HepG2 (cell line): Measurements from ENCODE around the gene NOCT. TPM values are rescaled to one million over a fixed set of nuclear protein-coding genes. Genes with fewer than 3 reads are reported as not detected.

Source experiments
- AGO1 ChIP-seq: fragments of 200-400 bp; formaldehyde crosslinking; IDR thresholded peaks from 2 replicates; pipeline ENCODE4 v1.6.1; 2017; ENCODE audit warnings: mild to moderate bottlenecking, low read depth, low read length, moderate library complexity; ENCODE audit not compliant: poor library complexity, severe bottlenecking
- HOXA7 ChIP-seq: sonication (generic); formaldehyde crosslinking; IDR thresholded peaks from 2 replicates; pipeline ENCODE4 v1.8.1; 2022; ENCODE audit warnings: mild to moderate bottlenecking, missing genetic modification reagents, moderate library complexity
- IKZF5 ChIP-seq: IDR thresholded peaks from 2 replicates; pipeline ENCODE4 v1.6.1; 2018; ENCODE audit warnings: missing genetic modification reagents, mild to moderate bottlenecking, missing compliant biosample characterization
- KAT2B ChIP-seq: fragments of 150-350 bp; IDR thresholded peaks from 2 replicates; pipeline ENCODE4 v1.6.1; 2014; ENCODE audit warnings: low read depth, low read length, borderline replicate concordance
- MAF1 ChIP-seq: sonication (generic); formaldehyde crosslinking; IDR thresholded peaks from 2 replicates; pipeline ENCODE4 v1.5.0; 2020; ENCODE audit warnings: missing genetic modification reagents, borderline replicate concordance
- SAFB2 ChIP-seq: sonication (generic); formaldehyde crosslinking; IDR thresholded peaks from 2 replicates; pipeline ENCODE4 v1.5.1; 2020; ENCODE audit warnings: missing genetic modification reagents, low read depth, mild to moderate bottlenecking, borderline replicate concordance
- SP140L ChIP-seq: sonication (generic); formaldehyde crosslinking; IDR thresholded peaks from 2 replicates; pipeline ENCODE4 v1.4.0; 2020; ENCODE audit warnings: missing genetic modification reagents, borderline replicate concordance
- SUZ12 ChIP-seq: fragments of 150-350 bp; IDR thresholded peaks from 2 replicates; pipeline ENCODE4 v1.6.1; 2014; ENCODE audit warnings: low read depth, low read length
- TAF1 ChIP-seq: sonication (generic); formaldehyde crosslinking; IDR thresholded peaks from 2 replicates; pipeline ENCODE4 v1.4.0; 2020; ENCODE audit warnings: missing genetic modification reagents
- ZFP41 ChIP-seq: sonication (generic); formaldehyde crosslinking; IDR thresholded peaks from 2 replicates; pipeline ENCODE4 v1.4.0; 2020; ENCODE audit warnings: mild to moderate bottlenecking, missing genetic modification reagents, borderline replicate concordance
- ZNF138 ChIP-seq: sonication (generic); formaldehyde crosslinking; IDR thresholded peaks from 2 replicates; pipeline ENCODE4 v1.5.0; 2020; ENCODE audit warnings: mild to moderate bottlenecking, low read depth, missing genetic modification reagents
- ZNF234 ChIP-seq: sonication (generic); formaldehyde crosslinking; conservative IDR thresholded peaks from 2 replicates; pipeline ENCODE4 v1.5.1; 2020; ENCODE audit warnings: mild to moderate bottlenecking, missing genetic modification reagents
- ZNF280B ChIP-seq: sonication (generic); formaldehyde crosslinking; IDR thresholded peaks from 2 replicates; pipeline ENCODE4 v1.5.0; 2020; ENCODE audit warnings: missing genetic modification reagents, mild to moderate bottlenecking, borderline replicate concordance
- ZNF343 ChIP-seq: sonication (generic); formaldehyde crosslinking; IDR thresholded peaks from 2 replicates; pipeline ENCODE4 v1.4.0; 2020; ENCODE audit warnings: mild to moderate bottlenecking, missing genetic modification reagents
- ZNF773 ChIP-seq: sonication (generic); formaldehyde crosslinking; IDR thresholded peaks from 2 replicates; pipeline ENCODE4 v1.4.0; 2020; ENCODE audit warnings: missing genetic modification reagents, borderline replicate concordance
- polyA plus RNA-seq, 8 experiments: library from polyadenylated mRNA; depleted of rRNA in 3 of 8; stranded (reverse) in 7 of 8; unstranded in 1 of 8; fragments of >200 nt; fragmentation: Illumina TruSeq in 4 of 8; extraction: Trizol in 4 of 8; gene quantifications; 2 replicates each; pipeline versions ENCODE4 v1.2.1 to v1.2.3, GENCODE V29; 2011 to 2016; ENCODE audit warnings: low read depth in 4 of 8, missing spikeins in 1 of 8, mixed read lengths in 1 of 8; ENCODE audit not compliant: insufficient read depth in 1 of 8
- total RNA-seq, 5 experiments: library from RNA; depleted of rRNA; stranded (reverse); fragments of >200 nt; fragmentation: Illumina TruSeq; extraction: Trizol; gene quantifications; 2 replicates each; pipeline ENCODE4 v1.2.3, GENCODE V29; 2016; ENCODE audit warnings: low read depth in 1 of 5
- TF ChIP-seq, protein P1 (sequence below): sonication (generic); formaldehyde crosslinking; IDR thresholded peaks from 2 replicates; pipeline ENCODE4 v1.5.1; 2020; ENCODE audit warnings: missing genetic modification reagents, mild to moderate bottlenecking, borderline replicate concordance

NOCT gene
- total and polyA plus RNA-seq, 2 of the 13 experiments (the other 11 are each of a cell fraction or from before 2014, with no cell fraction given) = 3.6 to 13.1 TPM

DNA sequence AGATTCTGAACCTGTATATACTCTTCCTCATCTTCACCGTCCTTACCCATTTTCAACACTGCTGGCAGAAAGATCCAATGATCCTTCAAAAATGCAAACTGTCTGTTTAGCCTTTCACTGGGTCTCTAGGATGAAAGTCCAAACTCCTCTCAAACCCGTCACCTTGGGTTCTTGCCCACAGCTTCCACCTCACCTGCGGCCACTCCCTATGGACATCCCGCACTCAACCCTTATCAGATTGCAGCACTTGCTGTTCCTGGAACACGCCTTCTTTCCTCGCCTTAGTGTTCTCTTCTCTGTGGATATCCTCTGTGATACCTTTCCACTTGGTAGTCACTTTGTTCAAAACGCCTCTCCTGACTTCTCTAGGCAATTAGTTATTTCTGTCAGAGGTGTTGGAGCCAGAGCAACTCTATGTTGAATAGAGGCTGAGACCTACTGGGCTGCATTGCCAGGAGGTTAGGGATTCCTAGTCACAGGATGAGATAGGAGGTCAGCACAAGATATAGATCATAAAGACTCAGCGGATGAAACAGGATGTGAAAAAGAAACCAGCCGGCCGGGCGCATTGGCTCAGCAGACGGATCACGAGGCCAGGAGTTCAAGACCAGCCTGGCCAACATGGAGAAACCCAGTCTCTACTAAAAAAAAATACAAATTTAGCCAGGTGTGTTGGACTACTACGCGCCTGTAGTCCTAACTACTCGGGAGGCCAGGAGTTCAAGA, 4.2 kb upstream of the NOCT start (continued):
- TF ChIP-seq ZNF280B (CRISPR knock-in tag) (no peak), SAFB2 (CRISPR knock-in tag) (no peak), KAT2B (no peak), MAF1 (CRISPR knock-in tag) (no peak), ZNF773 (CRISPR knock-in tag) (no peak), ZNF234 (CRISPR knock-in tag) (no peak), TAF1 (CRISPR knock-in tag) (no peak), ZNF138 (CRISPR knock-in tag) (no peak), AGO1 (no peak), ZFP41 (CRISPR knock-in tag) (no peak), SUZ12 (no peak), IKZF5 (CRISPR knock-in tag) (no peak), ZNF343 (CRISPR knock-in tag) (no peak), HOXA7 (no peak), SP140L (CRISPR knock-in tag) (no peak)
- TF ChIP-seq, protein P1, sequence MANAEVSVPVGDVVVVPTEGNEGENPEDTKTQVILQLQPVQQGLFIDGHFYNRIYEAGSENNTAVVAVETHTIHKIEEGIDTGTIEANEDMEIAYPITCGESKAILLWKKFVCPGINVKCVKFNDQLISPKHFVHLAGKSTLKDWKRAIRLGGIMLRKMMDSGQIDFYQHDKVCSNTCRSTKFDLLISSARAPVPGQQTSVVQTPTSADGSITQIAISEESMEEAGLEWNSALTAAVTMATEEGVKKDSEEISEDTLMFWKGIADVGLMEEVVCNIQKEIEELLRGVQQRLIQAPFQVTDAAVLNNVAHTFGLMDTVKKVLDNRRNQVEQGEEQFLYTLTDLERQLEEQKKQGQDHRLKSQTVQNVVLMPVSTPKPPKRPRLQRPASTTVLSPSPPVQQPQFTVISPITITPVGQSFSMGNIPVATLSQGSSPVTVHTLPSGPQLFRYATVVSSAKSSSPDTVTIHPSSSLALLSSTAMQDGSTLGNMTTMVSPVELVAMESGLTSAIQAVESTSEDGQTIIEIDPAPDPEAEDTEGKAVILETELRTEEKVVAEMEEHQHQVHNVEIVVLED = no peak
